GM13976 (cell line): Measurements from ENCODE around the gene MPPED2.

Experiments
- DNase-seq: peaks from one replicate; pipeline ENCODE4 v3.0.0; 2012; ENCODE audit warnings: low spot score
- CTCF ChIP-seq: IDR thresholded peaks from 2 replicates; pipeline ENCODE4 v1.5.1; 2012; ENCODE audit warnings: borderline replicate concordance, mild to moderate bottlenecking; ENCODE audit not compliant: insufficient read depth; ENCODE audit errors: extremely low read depth, missing control alignments, control extremely low read depth
- in situ Hi-C: fragments of 300-500 bp; cut with MboI; formaldehyde crosslinking; loops from one replicate; pipeline ENCODE4 v1.12.0; 2022; ENCODE audit warnings: low sequenced_read_pairs, mixed read lengths, inconsistent platforms; ENCODE audit not compliant: unreplicated experiment

Gene MPPED2

GRCh38 chr11:30587269-30587812, 1.2 kb upstream of the MPPED2 start:
- peak; percentile 3 for DNase-seq
- in situ Hi-C loops, result no loop called here
- no peak for TF ChIP-seq CTCF

DNA sequence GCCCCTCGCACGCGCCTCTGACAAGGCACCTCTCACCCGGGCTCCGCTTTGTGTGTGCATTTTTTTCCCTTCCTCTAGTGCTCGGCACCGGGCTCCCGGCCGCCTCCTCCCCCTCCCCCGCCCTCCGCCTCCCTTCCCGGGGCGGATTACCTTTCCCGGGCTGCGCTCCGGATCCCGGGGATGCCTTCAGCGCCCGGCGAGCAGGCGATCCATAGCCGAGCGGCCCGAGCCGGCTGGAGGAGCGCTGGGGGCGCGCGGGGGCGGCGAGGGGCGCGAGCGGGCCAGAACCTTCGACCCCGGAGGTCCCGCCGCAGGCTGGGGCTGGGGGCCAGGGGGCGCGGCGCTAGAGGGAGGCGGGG, 282 bp downstream of the MPPED2 start:
- no peak for TF ChIP-seq CTCF
- in situ Hi-C loops, result no loop called here

GRCh38 chr11:30585125-30585891, 845 bp downstream of the MPPED2 start:
- peak; percentile 49 for DNase-seq
- TF ChIP-seq CTCF, result no peak
- in situ Hi-C loops, result no loop called here

More for the DNA sequence above, 282 bp downstream of the MPPED2 start:
- peak; percentile 39 for DNase-seq

GRCh38 chr11:30583476-30584280, 2.5 kb downstream of the MPPED2 start:
- peak; percentile 9 for DNase-seq
- in situ Hi-C loops, result no loop called here
- TF ChIP-seq CTCF, result no peak

GRCh38 chr11:30582726-30583125, 3.4 kb downstream of the MPPED2 start:
- in situ Hi-C loops, result no loop called here
- no peak for TF ChIP-seq CTCF
- DNase-seq, result no peak

- DNase-seq, result no peak
- in situ Hi-C loops, result no loop called here
- no peak for TF ChIP-seq CTCF
These were observed 4.5 kb downstream of the MPPED2 start for GRCh38 chr11:30581675-30582074.
